Natural killer cell (primary cell): ENCODE results near the gene EHHADH. TPM values are rescaled to one million over a fixed set of nuclear protein-coding genes. Genes with fewer than 3 reads are reported as not detected.

ENCODE experiments used
- total RNA-seq, 4 donors: library from RNA; stranded (reverse); fragments of 120-200 nt in 1 of 4; gene quantifications; one replicate each; pipeline versions ENCODE4 v1.2.3 to v1.2.4, GENCODE V29; 2013 to 2022

Gene EHHADH
- total RNA-seq, 3 donors from 2014 or later (not counting 1 experiment from before 2014, with no cell fraction given) = 0.58 to 1.1 (median 0.64) TPM

Other genes starting within 250 kb of the EHHADH start
- gene C3orf70, start 101.0 kb downstream of the EHHADH start, total RNA-seq = under 1 TPM; 0.05 to 0.07 (median 0.05) TPM
- gene MAP3K13, start 109.1 kb upstream of the EHHADH start, total RNA-seq = 10 to 100 TPM in 1 of 3 donors, 1 to 10 TPM in 2; 3.3 to 11.8 (median 9.8) TPM
- gene TMEM41A, start 245.0 kb upstream of the EHHADH start, total RNA-seq = 10 to 100 TPM; 28.3 to 35.4 (median 35.0) TPM